Small intestine (tissue), 7 donors: ENCODE data around the gene RPS6KA2. TPM values are rescaled to one million over a fixed set of nuclear protein-coding genes. Genes with fewer than 3 reads are reported as not detected.

Experiments
- DNase-seq, 2 donors: peaks; one replicate each; pipeline versions ENCODE4 v3.0.0 to v3.0.0-alpha.2; 2013
- FAIRE-seq: peaks from 2 replicates; lab custom pipeline; 2012; peaks lifted over from hg19 to GRCh38; lab: Jason Lieb, UNC
- H3K27ac ChIP-seq, 3 donors: one replicate each; pipeline ENCODE4 v1.5.1; 2013; ENCODE audit warnings: low read length in 2 of 3, mild to moderate bottlenecking in 2 of 3, control low read depth in 1 of 3, inconsistent platforms in 1 of 3, low read depth in 1 of 3, moderate library complexity in 1 of 3
- H3K27me3 ChIP-seq, 3 donors: one replicate each; pipeline ENCODE4 v1.6.1; 2013; ENCODE audit warnings: low read length in 3 of 3, inconsistent platforms in 1 of 3; ENCODE audit not compliant: control insufficient read depth in 3 of 3, insufficient read depth in 3 of 3
- H3K36me3 ChIP-seq, 3 donors: one replicate each; pipeline ENCODE4 v1.6.1; 2013; ENCODE audit warnings: low read length in 3 of 3, inconsistent platforms in 1 of 3, low read depth in 1 of 3, mild to moderate bottlenecking in 1 of 3, moderate library complexity in 1 of 3; ENCODE audit not compliant: control insufficient read depth in 3 of 3, insufficient read depth in 2 of 3
- H3K4me1 ChIP-seq, 3 donors: one replicate each; pipeline ENCODE4 v1.6.1; 2013; ENCODE audit warnings: low read length in 2 of 3, inconsistent platforms in 1 of 3, low read depth in 1 of 3, mild to moderate bottlenecking in 1 of 3, moderate library complexity in 1 of 3; ENCODE audit not compliant: control insufficient read depth in 3 of 3, insufficient read depth in 2 of 3
- H3K4me3 ChIP-seq, 3 donors: one replicate each; pipeline ENCODE4 v1.5.1; 2013; ENCODE audit warnings: low read length in 3 of 3, control low read depth in 1 of 3, inconsistent platforms in 1 of 3, low read depth in 1 of 3, mild to moderate bottlenecking in 1 of 3, moderate library complexity in 1 of 3
- H3K9me3 ChIP-seq, 2 donors: one replicate each; pipeline ENCODE4 v1.6.1; 2013; ENCODE audit warnings: low read depth in 1 of 2, low read length in 1 of 2; ENCODE audit not compliant: control insufficient read depth in 2 of 2, insufficient read depth in 1 of 2
- WGBS, 3 donors: extraction: QIAGEN DNeasy Blood & Tissue Kit; methylation state at CpG; one replicate each; pipeline ENCODE4 v1.1.7; 2013; 5-methylcytosine and 5-hydroxymethylcytosine counted together
- polyA plus RNA-seq, 4 donors: library from polyadenylated mRNA; stranded (reverse) in 3 of 4; unstranded in 1 of 4; fragments of 200-250 nt in 3 of 4; fragments of 120-200 nt in 1 of 4; gene quantifications; one replicate each; pipeline versions ENCODE4 v1.2.1 to v1.2.3, GENCODE V29; 2013
- donor health status: healthy with polysubstance abuse.
- donor health status: control.
- donor health status: control.
- donor health status: Bipolar disorder and iron deficiency.
- donor health status: healthy.

The RPS6KA2 gene
- polyA plus RNA-seq, 4 donors: 3.1 to 21.9 (median 7.3) TPM

GRCh38 chr6:166595061-166595780 is 31.8 kb downstream of the RPS6KA2 start:
- Histone ChIP-seq H3K9me3 (no peaks in the 10 kb centered on the region), H3K4me1 (no peaks in the 10 kb centered on the region), H3K27ac (peak overlapping the region in 1 of 3 donors; percentile 1), H3K4me3 (no peak overlapping the region), H3K36me3 (peaks cover 0 to 5% (median 0%) of the 10 kb centered on the region in 3 donors), H3K27me3 (no peaks in the 10 kb centered on the region)
- WGBS, 3 donors: 90 to 93% (median 92%) methylated on average over 13 of the region's 13 CpGs
- FAIRE-seq: no peak
- no peak for DNase-seq

- Histone ChIP-seq H3K27me3 (no peaks in the 10 kb centered on the region), H3K36me3 (peaks cover 0 to 5% (median 0%) of the 10 kb centered on the region in 3 donors), H3K9me3 (no peaks in the 10 kb centered on the region), H3K27ac (no peak overlapping the region), H3K4me3 (no peak overlapping the region), H3K4me1 (no peaks in the 10 kb centered on the region)
- DNase-seq: no peak
- FAIRE-seq: no peak
- 87 to 90% (median 90%) methylated on average over 9 of the region's 9 CpGs for WGBS, 3 donors
Observed at GRCh38 chr6:166592821-166593220, 34.2 kb downstream of the RPS6KA2 start.

GRCh38 chr6:166591961-166592520 is 35.0 kb downstream of the RPS6KA2 start:
- Histone ChIP-seq H3K27me3 (no peaks in the 10 kb centered on the region), H3K4me3 (no peak overlapping the region), H3K27ac (no peak overlapping the region), H3K36me3 (peaks cover 0 to 3% (median 0%) of the 10 kb centered on the region in 3 donors), H3K9me3 (no peaks in the 10 kb centered on the region), H3K4me1 (no peaks in the 10 kb centered on the region)
- WGBS, 3 donors: 85 to 94% (median 88%) methylated on average over 7 of the region's 7 CpGs
- FAIRE-seq (no peak), DNase-seq (no peak)

- H3K27me3 ChIP-seq: no peaks in the 10 kb centered on the region
- FAIRE-seq (no peak), DNase-seq (no peak)
- no peaks in the 10 kb centered on the region for H3K4me1 ChIP-seq
- H3K36me3 ChIP-seq: peaks cover 0 to 1% (median 0%) of the 10 kb centered on the region in 3 donors
- WGBS, 3 donors: 88 to 93% (median 88%) methylated on average over 11 of the region's 11 CpGs
- no peak overlapping the region for H3K27ac ChIP-seq
- no peak overlapping the region for H3K4me3 ChIP-seq
- no peaks in the 10 kb centered on the region for H3K9me3 ChIP-seq
Observed at GRCh38 chr6:166591026-166591425, 36.0 kb downstream of the RPS6KA2 start.

- H3K4me3 ChIP-seq: no peak overlapping the region
- H3K27me3 ChIP-seq: no peaks in the 10 kb centered on the region
- DNase-seq (no peak), FAIRE-seq (no peak)
- no peaks in the 10 kb centered on the region for H3K4me1 ChIP-seq
- WGBS, 3 donors: 69 to 80% (median 77%) methylated on average over 8 of the region's 8 CpGs
- H3K36me3 ChIP-seq: no peaks in the 10 kb centered on the region
- no peak overlapping the region for H3K27ac ChIP-seq
- H3K9me3 ChIP-seq: no peaks in the 10 kb centered on the region
Observed at GRCh38 chr6:166589786-166590574, 37.1 kb downstream of the RPS6KA2 start.

GRCh38 chr6:166589337-166589731 is 37.7 kb downstream of the RPS6KA2 start:
- DNase-seq: no peak
- peaks cover 0 to 3% (median 0%) of the 10 kb centered on the region in 3 donors for H3K4me1 ChIP-seq
- 75 to 84% (median 76%) methylated on average over 4 of the region's 4 CpGs for WGBS, 3 donors
- no peaks in the 10 kb centered on the region for H3K27me3 ChIP-seq
- no peak overlapping the region for H3K27ac ChIP-seq
- FAIRE-seq: no peak
- H3K9me3 ChIP-seq: no peaks in the 10 kb centered on the region
- no peaks in the 10 kb centered on the region for H3K36me3 ChIP-seq
- H3K4me3 ChIP-seq: no peak overlapping the region

GRCh38 chr6:166588691-166589336 is 38.2 kb downstream of the RPS6KA2 start:
- WGBS, 3 donors: 68 to 80% (median 80%) methylated on average over 11 of the region's 11 CpGs
- Histone ChIP-seq H3K4me3 (no peak overlapping the region), H3K9me3 (no peaks in the 10 kb centered on the region), H3K27me3 (no peaks in the 10 kb centered on the region), H3K4me1 (peaks cover 0 to 3% (median 0%) of the 10 kb centered on the region in 3 donors), H3K27ac (no peak overlapping the region), H3K36me3 (no peaks in the 10 kb centered on the region)
- DNase-seq (no peak), FAIRE-seq (no peak)
